Measurements from ENCODE around the gene MORN1.
A peak's percentile ranks its signal among the peaks of the same experiment; 100 is the strongest.

The MORN1 gene

GRCh38 chr1:2404142-2404889, 13.0 kb upstream of the MORN1 start:
- no peak overlapping the region for H3K4me3 ChIP-seq (ENCODE audit: low read depth in 1 of 2, low read length in 1 of 2)
- H3K4me1 ChIP-seq (ENCODE audit: control insufficient read depth in 1 of 2, insufficient read depth in 1 of 2, low read depth in 1 of 2, low read length in 1 of 2): no peaks in the 10 kb centered on the region
- no peak overlapping the region for H3K27ac ChIP-seq
- peaks cover 73% of the 10 kb centered on the region for H3K36me3 ChIP-seq
- H3K9me3 ChIP-seq: no peaks in the 10 kb centered on the region
- no peaks in the 10 kb centered on the region for H3K27me3 ChIP-seq
- no peak for TF ChIP-seq CTCF (IDR thresholded peaks at IDR 0.05)

DNA sequence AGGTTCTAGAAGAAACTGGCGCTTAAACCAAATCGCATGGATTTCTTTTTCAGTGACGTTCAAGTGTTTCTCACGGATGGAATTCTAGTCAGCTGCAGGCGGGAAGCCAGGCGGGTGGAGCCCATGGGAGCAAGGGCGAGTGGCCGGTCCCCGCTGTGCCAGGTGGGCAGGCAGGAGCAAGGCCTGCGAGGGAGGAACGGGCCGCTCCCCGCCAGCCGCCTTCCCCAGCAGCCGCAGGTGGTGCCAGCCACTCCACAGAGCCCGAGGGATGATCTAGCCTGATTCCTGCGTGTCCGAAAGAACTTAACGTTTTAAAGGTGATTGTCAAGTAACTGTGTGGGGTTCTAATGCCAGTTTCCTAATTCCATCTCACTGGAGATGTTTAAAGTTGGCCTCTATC, 11.9 kb upstream of the MORN1 start:
- Histone ChIP-seq H3K27ac (no peak overlapping the region), H3K36me3 (peaks cover 83% of the 10 kb centered on the region), H3K27me3 (no peaks in the 10 kb centered on the region), H3K9me3 (no peaks in the 10 kb centered on the region), H3K4me3 (ENCODE audit: low read depth in 1 of 2, low read length in 1 of 2) (no peak overlapping the region), H3K4me1 (ENCODE audit: control insufficient read depth in 1 of 2, insufficient read depth in 1 of 2, low read depth in 1 of 2, low read length in 1 of 2) (no peaks in the 10 kb centered on the region)
- TF ChIP-seq CTCF (IDR thresholded peaks at IDR 0.05): no peak

DNA sequence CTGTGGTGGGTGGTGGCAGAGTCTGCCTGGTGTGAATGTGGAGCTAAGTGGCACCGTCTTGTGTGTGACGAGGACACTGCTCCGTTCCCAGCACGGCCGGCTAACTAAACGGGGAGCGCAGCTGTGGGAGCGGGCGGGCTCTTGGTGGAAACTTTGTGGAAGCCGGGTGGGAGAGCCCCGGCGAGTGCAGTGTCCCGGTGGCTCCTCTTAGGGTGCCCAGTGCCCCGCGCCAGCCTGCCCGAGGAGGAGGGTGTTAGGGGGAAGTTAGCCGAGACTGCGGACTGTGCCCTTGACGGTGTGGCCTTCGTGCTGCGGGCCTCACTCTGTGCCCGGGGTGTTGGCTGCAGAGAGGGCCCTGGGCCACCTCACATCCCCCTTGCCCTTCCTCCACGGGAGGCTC, 11.1 kb upstream of the MORN1 start:
- Histone ChIP-seq H3K27me3 (no peaks in the 10 kb centered on the region), H3K27ac (no peak overlapping the region), H3K36me3 (peaks cover 92% of the 10 kb centered on the region), H3K4me1 (ENCODE audit: control insufficient read depth in 1 of 2, insufficient read depth in 1 of 2, low read depth in 1 of 2, low read length in 1 of 2) (no peaks in the 10 kb centered on the region), H3K4me3 (ENCODE audit: low read depth in 1 of 2, low read length in 1 of 2) (no peak overlapping the region), H3K9me3 (no peaks in the 10 kb centered on the region)
- TF ChIP-seq CTCF (IDR thresholded peaks at IDR 0.05): no peak

DNA sequence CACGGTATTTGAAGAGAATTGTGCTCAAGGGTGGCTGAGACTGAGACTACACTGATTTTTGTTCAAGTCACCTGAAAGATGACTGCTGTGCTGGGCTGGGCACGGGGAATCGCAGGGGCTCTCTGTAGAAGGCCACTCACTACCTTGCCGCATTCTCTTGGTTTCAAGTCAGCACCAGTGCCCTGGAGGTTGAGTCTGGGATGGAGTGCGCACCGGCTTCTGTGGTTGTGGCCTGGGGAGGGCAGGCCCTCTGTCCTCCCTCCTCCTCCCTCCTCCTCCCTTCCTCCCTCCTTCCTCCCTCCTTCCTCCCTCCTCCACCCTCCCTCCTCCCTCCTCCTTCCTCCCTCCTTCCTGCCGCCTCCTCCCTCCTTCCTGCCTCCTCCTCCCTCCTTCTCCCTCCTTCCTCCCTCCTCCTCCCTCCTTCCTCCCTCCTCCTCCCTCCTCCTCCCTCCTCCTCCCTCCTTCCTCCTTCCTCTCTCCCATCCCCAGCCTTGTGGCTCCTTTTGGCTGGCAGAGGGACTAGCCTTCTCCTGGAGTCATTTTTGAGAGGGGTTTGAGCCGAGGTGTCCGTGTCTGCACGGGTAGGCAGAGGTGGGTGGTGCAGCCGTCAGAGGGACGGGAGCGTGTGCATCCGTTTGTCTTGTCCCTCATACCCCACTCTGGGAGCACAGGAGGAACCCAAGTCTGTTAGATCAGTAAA, 9.7 kb upstream of the MORN1 start:
- Histone ChIP-seq H3K4me3 (ENCODE audit: low read depth in 1 of 2, low read length in 1 of 2) (no peak overlapping the region), H3K9me3 (no peaks in the 10 kb centered on the region), H3K27me3 (no peaks in the 10 kb centered on the region), H3K4me1 (ENCODE audit: control insufficient read depth in 1 of 2, insufficient read depth in 1 of 2, low read depth in 1 of 2, low read length in 1 of 2) (no peaks in the 10 kb centered on the region), H3K27ac (peak overlapping the region; percentile 18), H3K36me3 (peaks cover 98% of the 10 kb centered on the region)
- TF ChIP-seq CTCF (IDR thresholded peaks at IDR 0.05): no peak

GRCh38 chr1:2400576-2400909, 9.2 kb upstream of the MORN1 start:
- Histone ChIP-seq H3K36me3 (peaks cover 98% of the 10 kb centered on the region), H3K4me1 (ENCODE audit: control insufficient read depth in 1 of 2, insufficient read depth in 1 of 2, low read depth in 1 of 2, low read length in 1 of 2) (no peaks in the 10 kb centered on the region), H3K27me3 (no peaks in the 10 kb centered on the region), H3K9me3 (no peaks in the 10 kb centered on the region), H3K4me3 (ENCODE audit: low read depth in 1 of 2, low read length in 1 of 2) (no peak overlapping the region), H3K27ac (peak overlapping the region; percentile 13)
- no peak for TF ChIP-seq CTCF (IDR thresholded peaks at IDR 0.05)
